PFSK-1 (cell line): ENCODE data around the gene ARPC4.

Source experiments
- POLR2AphosphoS5 ChIP-seq: IDR thresholded peaks from 2 replicates; pipeline ENCODE4 v1.6.1; 2012; ENCODE audit warnings: low read depth, mild to moderate bottlenecking, control low read depth, low read length, moderate library complexity
- REST ChIP-seq, 2 experiments: IDR thresholded peaks; 2 replicates each; pipeline versions ENCODE4 v1.6.1 to v1.8.0; 2011 to 2012; ENCODE audit warnings: low read depth in 2 of 2, low read length in 2 of 2, control low read depth in 1 of 2, inconsistent platforms in 1 of 2, mild to moderate bottlenecking in 1 of 2, moderate library complexity in 1 of 2; ENCODE audit not compliant: insufficient read depth in 1 of 2
- TAF1 ChIP-seq: IDR thresholded peaks from 2 replicates; pipeline ENCODE4 v1.6.1; 2012; ENCODE audit warnings: low read length, control low read depth, borderline replicate concordance; ENCODE audit not compliant: insufficient read depth

- no peak for TF ChIP-seq POLR2AphosphoS5
- no peak for TF ChIP-seq TAF1
- no peak for TF ChIP-seq REST (IDR thresholded peaks at IDR 0.05; ENCODE audit: insufficient read depth in 1 of 2, low read depth in 2 of 2, low read length in 2 of 2)
These were observed 16.9 kb downstream of the ARPC4 start, which contains the start of gene TTLL3 for GRCh38 chr3:9809615-9810432.
